IMR-90 (cell line): Measurements from ENCODE around the gene PROCA1. TPM values are rescaled to one million over a fixed set of nuclear protein-coding genes. Genes with fewer than 3 reads are reported as not detected.

Experiments
- ATAC-seq: fragments of 200-7000 bp; cut with Tn5 transposase; 2 replicates; pipeline ENCODE4 v1.9.1; 2020; ENCODE audit warnings: low read depth, mild to moderate bottlenecking, moderate library complexity
- BruUV-seq: library from RNA; stranded (reverse); fragments of 400-500 nt; replicated peaks from 2 replicates; lab custom pipeline; 2021; lab: Mats Ljungman, UMichigan
- CTCF ChIA-PET: fragments of 300-600 bp; formaldehyde crosslinking; extraction: SDS; loops from one replicate; lab custom pipeline; 2021; ENCODE audit warnings: antibody characterized with exemption; lab: Yijun Ruan, JAX
- POLR2A ChIA-PET: fragments of 300-600 bp; sonication (Branson Sonifier 250); formaldehyde crosslinking; loops from one replicate; lab custom pipeline; 2022; ENCODE audit warnings: antibody characterized with exemption; ENCODE audit not compliant: unreplicated experiment; lab: Charles Lee
- DNase-seq: peaks from one replicate; pipeline ENCODE4 v3.0.0; 2013
- H2AFZ ChIP-seq: replicated peaks from 2 replicates; pipeline ENCODE3; 2013; ENCODE audit warnings: low read length, mild to moderate bottlenecking; ENCODE audit not compliant: poor library complexity
- H2AK5ac ChIP-seq: 2 replicates; pipeline ENCODE4 v1.6.1; 2013; ENCODE audit warnings: low read depth, low read length, inconsistent platforms
- H2AK9ac ChIP-seq: replicated peaks from 2 replicates; pipeline ENCODE3; 2013; ENCODE audit warnings: mild to moderate bottlenecking, low read depth, low read length, moderate library complexity; ENCODE audit not compliant: poor library complexity
- H2BK120ac ChIP-seq: 2 replicates; pipeline ENCODE4 v1.6.1; 2013; ENCODE audit warnings: low read depth, low read length, inconsistent platforms
- H2BK15ac ChIP-seq: 3 replicates; pipeline ENCODE4 v1.6.1; 2013; ENCODE audit warnings: low read depth, low read length, inconsistent platforms
- H2BK20ac ChIP-seq: 2 replicates; pipeline ENCODE4 v1.6.1; 2013; ENCODE audit warnings: low read depth, mild to moderate bottlenecking, inconsistent platforms, low read length, moderate library complexity
- H2BK5ac ChIP-seq: 2 replicates; pipeline ENCODE4 v1.6.1; 2013; ENCODE audit warnings: mild to moderate bottlenecking, low read depth, low read length, inconsistent platforms; ENCODE audit not compliant: poor library complexity, severe bottlenecking
- H3K14ac ChIP-seq: replicated peaks from 2 replicates; pipeline ENCODE4 v1.6.1; 2013; ENCODE audit warnings: low read depth, low read length, inconsistent platforms
- H3K18ac ChIP-seq: 2 replicates; pipeline ENCODE4 v1.6.1; 2013; ENCODE audit warnings: low read depth, low read length, control low read depth
- H3K23ac ChIP-seq: 2 replicates; pipeline ENCODE4 v1.6.1; 2013; ENCODE audit warnings: low read depth, low read length, inconsistent platforms
- H3K27ac ChIP-seq: 2 replicates; pipeline ENCODE4 v1.5.1; 2013; ENCODE audit warnings: mild to moderate bottlenecking, control low read depth, low read length; ENCODE audit not compliant: insufficient read depth
- H3K27me3 ChIP-seq: 2 replicates; pipeline ENCODE4 v1.6.1; 2013; ENCODE audit warnings: low read length; ENCODE audit not compliant: control insufficient read depth, insufficient read depth
- H3K36me3 ChIP-seq: 2 replicates; pipeline ENCODE4 v1.6.1; 2013; ENCODE audit warnings: low read length, mixed read lengths; ENCODE audit not compliant: control insufficient read depth, insufficient read depth
- H3K4ac ChIP-seq: 2 replicates; pipeline ENCODE4 v1.6.1; 2013; ENCODE audit warnings: low read depth, low read length, inconsistent platforms
- H3K4me1 ChIP-seq: 2 replicates; pipeline ENCODE4 v1.6.1; 2013; ENCODE audit warnings: low read length, mixed read lengths; ENCODE audit not compliant: control insufficient read depth, insufficient read depth
- H3K4me2 ChIP-seq: 2 replicates; pipeline ENCODE4 v1.6.1; 2013; ENCODE audit warnings: low read depth, mild to moderate bottlenecking, control low read depth, low read length, moderate library complexity
- H3K4me3 ChIP-seq: 2 replicates; pipeline ENCODE4 v1.5.1; 2013; ENCODE audit warnings: low read depth, mild to moderate bottlenecking, control low read depth, low read length, moderate library complexity; ENCODE audit not compliant: insufficient read depth
- H3K56ac ChIP-seq: 2 replicates; pipeline ENCODE4 v1.6.1; 2013; ENCODE audit warnings: low read length, inconsistent platforms; ENCODE audit not compliant: insufficient read depth; ENCODE audit errors: extremely low read depth
- H3K79me1 ChIP-seq, 2 experiments: 2 replicates each; pipeline ENCODE4 v1.6.1; 2013; ENCODE audit warnings: low read length in 2 of 2, inconsistent platforms in 1 of 2, low read depth in 1 of 2
- H3K9ac ChIP-seq: 2 replicates; pipeline ENCODE4 v1.6.1; 2013; ENCODE audit warnings: low read depth, low read length, control low read depth
- H3K9me1 ChIP-seq: 2 replicates; pipeline ENCODE4 v1.6.1; 2013; ENCODE audit warnings: low read length, inconsistent platforms; ENCODE audit not compliant: insufficient read depth
- H3K9me3 ChIP-seq: 2 replicates; pipeline ENCODE4 v1.6.1; 2013; ENCODE audit warnings: low read length; ENCODE audit not compliant: control insufficient read depth, insufficient read depth
- H4K20me1 ChIP-seq: 2 replicates; pipeline ENCODE4 v1.6.1; 2013; ENCODE audit warnings: low read length, inconsistent platforms; ENCODE audit not compliant: insufficient read depth
- H4K5ac ChIP-seq: 2 replicates; pipeline ENCODE4 v1.6.1; 2013; ENCODE audit warnings: mild to moderate bottlenecking, low read depth, low read length, control low read depth
- H4K8ac ChIP-seq, 2 experiments: 2 replicates each; pipeline ENCODE4 v1.6.1; 2013; ENCODE audit warnings: low read depth in 2 of 2, low read length in 2 of 2, control low read depth in 1 of 2, inconsistent platforms in 1 of 2
- H4K91ac ChIP-seq: 2 replicates; pipeline ENCODE4 v1.6.1; 2013; ENCODE audit warnings: low read depth, low read length, inconsistent platforms; ENCODE audit not compliant: insufficient read depth
- BHLHE40 ChIP-seq: fragments of 150-350 bp; IDR thresholded peaks from 2 replicates; pipeline ENCODE4 v1.6.1; 2016; ENCODE audit warnings: mild to moderate bottlenecking, low read depth, low read length
- CEBPB ChIP-seq: IDR thresholded peaks from 2 replicates; pipeline ENCODE4 v1.6.1; 2012; ENCODE audit warnings: low read depth, low read length, improper control_type of control experiment
- CHD1 ChIP-seq: IDR thresholded peaks from 2 replicates; pipeline ENCODE4 v1.6.1; 2012; ENCODE audit warnings: low read depth, low read length, improper control_type of control experiment
- FOS ChIP-seq: fragments of 150-350 bp; IDR thresholded peaks from 2 replicates; pipeline ENCODE4 v1.6.1; 2016; ENCODE audit warnings: low read depth, low read length
- MAFK ChIP-seq: IDR thresholded peaks from 2 replicates; pipeline ENCODE4 v1.6.1; 2012; ENCODE audit warnings: low read depth, low read length, improper control_type of control experiment
- MAZ ChIP-seq: IDR thresholded peaks from 2 replicates; pipeline ENCODE4 v1.6.1; 2012; ENCODE audit warnings: low read depth, mild to moderate bottlenecking, low read length, improper control_type of control experiment, moderate library complexity, borderline replicate concordance
- MXI1 ChIP-seq: IDR thresholded peaks from 2 replicates; pipeline ENCODE4 v1.6.1; 2012; ENCODE audit warnings: low read depth, mild to moderate bottlenecking, low read length, moderate library complexity, borderline replicate concordance
- NFE2L2 ChIP-seq: fragments of 150-350 bp; IDR thresholded peaks from 2 replicates; pipeline ENCODE4 v1.6.1; 2016; ENCODE audit warnings: low read depth, mild to moderate bottlenecking, low read length
- POLR2A ChIP-seq: IDR thresholded peaks from 2 replicates; pipeline ENCODE4 v1.6.1; 2012; ENCODE audit warnings: mild to moderate bottlenecking, low read depth, low read length
- RAD21 ChIP-seq: IDR thresholded peaks from 2 replicates; pipeline ENCODE4 v1.6.1; 2012; ENCODE audit warnings: low read length, improper control_type of control experiment
- RCOR1 ChIP-seq: IDR thresholded peaks from 2 replicates; pipeline ENCODE4 v1.6.1; 2012; ENCODE audit warnings: mild to moderate bottlenecking, low read length, improper control_type of control experiment; ENCODE audit not compliant: insufficient replicate concordance
- RFX5 ChIP-seq: IDR thresholded peaks from 2 replicates; pipeline ENCODE4 v1.8.0; 2012; ENCODE audit warnings: low read depth, mild to moderate bottlenecking, low read length, moderate library complexity
- SMC3 ChIP-seq: fragments of 150-350 bp; IDR thresholded peaks from 2 replicates; pipeline ENCODE4 v1.6.1; 2016; ENCODE audit warnings: low read depth, mild to moderate bottlenecking, antibody characterized with exemption, low read length, moderate library complexity
- WGBS, 2 experiments: methylation state at CpG; one replicate each; pipeline versions ENCODE4 v1.1.5 to v1.1.7; 2013; ENCODE audit warnings: missing lambda C conversion rate in 2 of 2; ENCODE audit not compliant: insufficient read length in 1 of 2; ENCODE audit errors: extremely low coverage in 2 of 2; 5-methylcytosine and 5-hydroxymethylcytosine counted together
- dilution Hi-C: fragments of 300-500 bp; cut with HindIII; formaldehyde crosslinking; loops from one replicate; pipeline ENCODE4 v1.14.3; 2018; ENCODE audit warnings: low sequenced_read_pairs; ENCODE audit not compliant: unreplicated experiment
- in situ Hi-C: fragments of 300-500 bp; cut with MboI; formaldehyde crosslinking; loops from 3 replicates; pipeline ENCODE4 v1.14.3; 2019; ENCODE audit warnings: low sequenced_read_pairs, inconsistent platforms, mixed read lengths
- intact Hi-C: fragments of 100-400 bp; cut with micrococcal nuclease; formaldehyde crosslinking; loops from 2 replicates; pipeline ENCODE4 v1.10.0; 2022
- polyA plus RNA-seq, 3 experiments: library from polyadenylated mRNA; depleted of rRNA; stranded (reverse); fragments of >200 nt; gene quantifications; 2 replicates each; pipeline ENCODE4 v1.2.3, GENCODE V29; 2012; ENCODE audit warnings: low replicate concordance in 1 of 3
- total RNA-seq: library from RNA; depleted of rRNA; stranded (reverse); fragments of >200 nt; gene quantifications from 2 replicates; pipeline ENCODE4 v1.2.3, GENCODE V29; 2012
- TF ChIP-seq, protein P1 (sequence below): conservative IDR thresholded peaks from 2 replicates; pipeline ENCODE4 v1.5.1; 2012; ENCODE audit warnings: mild to moderate bottlenecking, low read depth, low read length, improper control_type of control experiment
- TF ChIP-seq, protein P2 (sequence below): fragments of 150-350 bp; IDR thresholded peaks from 2 replicates; pipeline ENCODE4 v1.6.1; 2017; ENCODE audit warnings: mild to moderate bottlenecking, antibody characterized with exemption, low read length, low read depth
- TF ChIP-seq, protein P3 (sequence below): fragments of 150-350 bp; IDR thresholded peaks from 2 replicates; pipeline ENCODE4 v1.6.1; 2016; ENCODE audit warnings: low read depth, mild to moderate bottlenecking, low read length, moderate library complexity, borderline replicate concordance

PROCA1 gene
- total and polyA plus RNA-seq, 2 of the 4 experiments (the other 2 are of a cell fraction) = 0.36 to 1.7 TPM

DNA sequence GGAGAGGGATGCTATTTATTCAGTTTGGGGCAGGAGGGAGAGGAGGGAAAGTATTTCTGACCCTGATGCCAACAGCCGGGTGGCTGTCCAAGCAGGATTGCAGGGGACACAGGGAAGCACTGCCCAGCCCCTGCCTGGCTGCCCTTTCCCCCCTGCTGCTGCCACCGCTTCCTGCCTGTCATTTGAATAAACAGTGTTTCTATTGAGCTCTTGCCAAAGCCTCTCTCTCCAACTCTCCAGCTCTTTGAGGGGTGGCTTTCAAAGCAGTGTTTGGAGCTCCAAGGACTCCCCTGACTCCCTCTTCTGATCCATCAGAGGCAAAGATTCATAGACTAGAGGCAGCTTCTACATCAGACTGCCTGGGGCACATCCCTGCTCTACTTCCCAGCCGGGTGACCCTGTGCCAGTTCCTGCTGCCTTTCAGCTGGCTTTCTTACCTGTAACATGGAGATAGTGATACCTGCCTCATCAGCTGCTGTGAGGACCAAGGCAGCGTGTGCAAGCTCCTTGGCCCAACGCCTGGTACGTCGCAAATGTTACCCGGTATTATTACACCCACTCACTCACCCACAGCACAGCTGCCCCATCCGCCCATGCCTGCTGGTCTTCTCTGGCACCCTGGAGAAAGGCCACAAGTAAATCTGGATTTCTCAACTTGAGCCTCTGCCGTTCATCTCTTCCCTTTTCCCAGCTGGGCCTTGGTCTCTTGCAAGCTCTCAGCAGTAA is 9.5 kb downstream of the PROCA1 start:
- no peak overlapping the region for H3K4me3 ChIP-seq
- no peak overlapping the region for H2BK20ac ChIP-seq
- POLR2A ChIA-PET = no interaction called here
- H3K9me1 ChIP-seq = peaks cover 4% of the 10 kb centered on the region; the same call in 1 of the 2 replicates
- in situ Hi-C loops (no loop called here), dilution Hi-C loops (no loop called here), intact Hi-C loops (no loop called here)
- 58% methylated on average over 4 of the region's 10 CpGs; no CpG with 5 or more reads in 1 of the 2 experiments for WGBS, 2 experiments
- H3K79me1 ChIP-seq = peaks cover 3% of the 10 kb centered on the region in 2 experiments; a peak in 1 of 4 replicates
- no peak overlapping the region for H2BK15ac ChIP-seq
- no peak overlapping the region for H2AFZ ChIP-seq
- H3K4me2 ChIP-seq = no peak overlapping the region
- no peak overlapping the region for H2BK120ac ChIP-seq
- H3K9ac ChIP-seq = no peak overlapping the region
- H3K4me1 ChIP-seq = no peaks in the 10 kb centered on the region
- TF ChIP-seq RFX5 (no peak), FOS (no peak), RCOR1 (no peak), MXI1 (no peak), RAD21 (no peak), SMC3 (no peak), MAFK (no peak), NFE2L2 (no peak), CHD1 (no peak), BHLHE40 (no peak), CEBPB (no peak), POLR2A (no peak), MAZ (no peak)
- TF ChIP-seq, protein P1, sequence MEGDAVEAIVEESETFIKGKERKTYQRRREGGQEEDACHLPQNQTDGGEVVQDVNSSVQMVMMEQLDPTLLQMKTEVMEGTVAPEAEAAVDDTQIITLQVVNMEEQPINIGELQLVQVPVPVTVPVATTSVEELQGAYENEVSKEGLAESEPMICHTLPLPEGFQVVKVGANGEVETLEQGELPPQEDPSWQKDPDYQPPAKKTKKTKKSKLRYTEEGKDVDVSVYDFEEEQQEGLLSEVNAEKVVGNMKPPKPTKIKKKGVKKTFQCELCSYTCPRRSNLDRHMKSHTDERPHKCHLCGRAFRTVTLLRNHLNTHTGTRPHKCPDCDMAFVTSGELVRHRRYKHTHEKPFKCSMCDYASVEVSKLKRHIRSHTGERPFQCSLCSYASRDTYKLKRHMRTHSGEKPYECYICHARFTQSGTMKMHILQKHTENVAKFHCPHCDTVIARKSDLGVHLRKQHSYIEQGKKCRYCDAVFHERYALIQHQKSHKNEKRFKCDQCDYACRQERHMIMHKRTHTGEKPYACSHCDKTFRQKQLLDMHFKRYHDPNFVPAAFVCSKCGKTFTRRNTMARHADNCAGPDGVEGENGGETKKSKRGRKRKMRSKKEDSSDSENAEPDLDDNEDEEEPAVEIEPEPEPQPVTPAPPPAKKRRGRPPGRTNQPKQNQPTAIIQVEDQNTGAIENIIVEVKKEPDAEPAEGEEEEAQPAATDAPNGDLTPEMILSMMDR = no peak
- TF ChIP-seq, protein P2, sequence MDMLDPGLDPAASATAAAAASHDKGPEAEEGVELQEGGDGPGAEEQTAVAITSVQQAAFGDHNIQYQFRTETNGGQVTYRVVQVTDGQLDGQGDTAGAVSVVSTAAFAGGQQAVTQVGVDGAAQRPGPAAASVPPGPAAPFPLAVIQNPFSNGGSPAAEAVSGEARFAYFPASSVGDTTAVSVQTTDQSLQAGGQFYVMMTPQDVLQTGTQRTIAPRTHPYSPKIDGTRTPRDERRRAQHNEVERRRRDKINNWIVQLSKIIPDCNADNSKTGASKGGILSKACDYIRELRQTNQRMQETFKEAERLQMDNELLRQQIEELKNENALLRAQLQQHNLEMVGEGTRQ = no peak
- TF ChIP-seq, protein P3, sequence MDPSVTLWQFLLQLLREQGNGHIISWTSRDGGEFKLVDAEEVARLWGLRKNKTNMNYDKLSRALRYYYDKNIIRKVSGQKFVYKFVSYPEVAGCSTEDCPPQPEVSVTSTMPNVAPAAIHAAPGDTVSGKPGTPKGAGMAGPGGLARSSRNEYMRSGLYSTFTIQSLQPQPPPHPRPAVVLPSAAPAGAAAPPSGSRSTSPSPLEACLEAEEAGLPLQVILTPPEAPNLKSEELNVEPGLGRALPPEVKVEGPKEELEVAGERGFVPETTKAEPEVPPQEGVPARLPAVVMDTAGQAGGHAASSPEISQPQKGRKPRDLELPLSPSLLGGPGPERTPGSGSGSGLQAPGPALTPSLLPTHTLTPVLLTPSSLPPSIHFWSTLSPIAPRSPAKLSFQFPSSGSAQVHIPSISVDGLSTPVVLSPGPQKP = no peak
- no peak overlapping the region for H3K18ac ChIP-seq
- H4K8ac ChIP-seq = no peak overlapping the region
- no peak overlapping the region for H2AK9ac ChIP-seq
- no peak overlapping the region for H3K14ac ChIP-seq
- H3K27me3 ChIP-seq = no peaks in the 10 kb centered on the region
- no peak overlapping the region for H2BK5ac ChIP-seq
- no TSS peak for BruUV-seq
- no peak overlapping the region for H3K23ac ChIP-seq
- CTCF ChIA-PET = no interaction called here
- ATAC-seq (no peak), DNase-seq (no peak)
- H2AK5ac ChIP-seq = no peak overlapping the region
- no peak overlapping the region for H3K27ac ChIP-seq
- no peak overlapping the region for H4K5ac ChIP-seq
- H3K36me3 ChIP-seq = peaks cover 85% of the 10 kb centered on the region
- no peak overlapping the region for H3K4ac ChIP-seq
- no peak overlapping the region for H3K56ac ChIP-seq
- no peaks in the 10 kb centered on the region; the same call in 1 of the 2 replicates for H4K20me1 ChIP-seq
- no peak overlapping the region for H4K91ac ChIP-seq
- H3K9me3 ChIP-seq = no peaks in the 10 kb centered on the region
